ENCODE results near the gene SMIM14.

The SMIM14 gene

GRCh38 chr4:39587881-39588280, 50.8 kb downstream of the SMIM14 start:
- TF ChIP-seq CTCF (IDR thresholded peaks at IDR 0.05; ENCODE audit: extremely low read depth, missing control alignments) = no peak
- no peak for DNase-seq (ENCODE audit: low spot score)

GRCh38 chr4:39574946-39575345, 63.7 kb downstream of the SMIM14 start:
- no peak for DNase-seq (ENCODE audit: low spot score)
- TF ChIP-seq CTCF (IDR thresholded peaks at IDR 0.05; ENCODE audit: extremely low read depth, missing control alignments) = no peak

- no peak for TF ChIP-seq CTCF (IDR thresholded peaks at IDR 0.05; ENCODE audit: extremely low read depth, missing control alignments)
- no peak for DNase-seq (ENCODE audit: low spot score)
Observed at GRCh38 chr4:39571504-39571903, 67.2 kb downstream of the SMIM14 start.

- no peak for DNase-seq (ENCODE audit: low spot score)
- no peak for TF ChIP-seq CTCF (IDR thresholded peaks at IDR 0.05; ENCODE audit: extremely low read depth, missing control alignments)
Observed at GRCh38 chr4:39571054-39571453, 67.6 kb downstream of the SMIM14 start.

GRCh38 chr4:39569209-39569608, 69.5 kb downstream of the SMIM14 start:
- DNase-seq (ENCODE audit: low spot score) = no peak
- no peak for TF ChIP-seq CTCF (IDR thresholded peaks at IDR 0.05; ENCODE audit: extremely low read depth, missing control alignments)

GRCh38 chr4:39568805-39569204, 69.9 kb downstream of the SMIM14 start:
- peak; percentile 48 for DNase-seq (ENCODE audit: low spot score)
- TF ChIP-seq CTCF (IDR thresholded peaks at IDR 0.05; ENCODE audit: extremely low read depth, missing control alignments) = no peak

- DNase-seq (ENCODE audit: low spot score) = no peak
Observed at GRCh38 chr4:39565878-39566600, 72.6 kb downstream of the SMIM14 start.

More at GRCh38 chr4:39565878-39566600, 72.6 kb downstream of the SMIM14 start:
- TF ChIP-seq CTCF (IDR thresholded peaks at IDR 0.05; ENCODE audit: extremely low read depth, missing control alignments) = no peak

Data from GM20000 (cell line).